GM23338 (cell line): ENCODE data around the gene KIF2A. TPM values are rescaled to one million over a fixed set of nuclear protein-coding genes. Genes with fewer than 3 reads are reported as not detected.

ENCODE experiments used
- ATAC-seq: fragments of 200-7000 bp; cut with Tn5 transposase; 3 replicates; pipeline ENCODE4 v1.9.1; 2020
- DNase-seq: peaks from one replicate; pipeline ENCODE4 v3.0.0-alpha.2; 2015; ENCODE audit warnings: low spot score
- H2AFZ ChIP-seq: fragments of 200-600 bp; sonication (generic); 2 replicates; pipeline ENCODE4 v1.8.0; 2016; ENCODE audit warnings: antibody characterized with exemption, mild to moderate bottlenecking, moderate library complexity
- H3F3A ChIP-seq: fragments of 200-600 bp; sonication (generic); replicated peaks from 2 replicates; pipeline ENCODE4 v1.8.0; 2017; ENCODE audit warnings: antibody characterized with exemption, mixed run types, low read depth
- H3K27ac ChIP-seq: fragments of 200-600 bp; sonication (generic); 2 replicates; pipeline ENCODE4 v1.6.1; 2016; ENCODE audit warnings: low read depth
- H3K27me3 ChIP-seq: fragments of 200-600 bp; sonication (generic); 2 replicates; pipeline ENCODE4 v1.8.0; 2016; ENCODE audit warnings: mild to moderate bottlenecking, mixed run types, moderate library complexity; ENCODE audit not compliant: insufficient read depth
- H3K36me3 ChIP-seq: fragments of 200-600 bp; sonication (generic); 2 replicates; pipeline ENCODE4 v1.8.0; 2016; ENCODE audit warnings: mild to moderate bottlenecking; ENCODE audit not compliant: insufficient read depth
- H3K4me1 ChIP-seq: fragments of 200-600 bp; sonication (generic); 2 replicates; pipeline ENCODE4 v1.8.0; 2016; ENCODE audit warnings: mild to moderate bottlenecking, moderate library complexity; ENCODE audit not compliant: insufficient read depth
- H3K4me2 ChIP-seq: fragments of 200-600 bp; sonication (generic); 2 replicates; pipeline ENCODE4 v1.7.1; 2017; ENCODE audit warnings: mixed run types
- H3K4me3 ChIP-seq: fragments of 200-600 bp; sonication (generic); 2 replicates; pipeline ENCODE4 v1.6.1; 2016; ENCODE audit warnings: mixed run types
- H3K79me2 ChIP-seq: fragments of 200-600 bp; sonication (generic); replicated peaks from 2 replicates; pipeline ENCODE4 v1.8.0; 2017; ENCODE audit warnings: mild to moderate bottlenecking; ENCODE audit not compliant: insufficient read depth
- H3K9me2 ChIP-seq: fragments of 200-600 bp; sonication (generic); 2 replicates; pipeline ENCODE4 v1.8.0; 2017; ENCODE audit not compliant: insufficient read depth
- H4K20me1 ChIP-seq: fragments of 200-600 bp; sonication (generic); replicated peaks from 2 replicates; pipeline ENCODE4 v1.8.0; 2017; ENCODE audit warnings: mild to moderate bottlenecking; ENCODE audit not compliant: insufficient read depth
- H3K27ac Mint-ChIP-seq: 2 replicates; pipeline ENCODE4 v1.8.0; 2020; ENCODE audit warnings: inconsistent platforms, mild to moderate bottlenecking, moderate library complexity, mixed read lengths
- H3K27me3 Mint-ChIP-seq: 3 replicates; pipeline ENCODE4 v1.8.0; 2022; ENCODE audit warnings: low read depth, mild to moderate bottlenecking, moderate library complexity, mixed read lengths, inconsistent platforms; ENCODE audit not compliant: insufficient read depth, poor library complexity
- H3K36me3 Mint-ChIP-seq: 3 replicates; pipeline ENCODE4 v1.8.0; 2021; ENCODE audit warnings: low read depth, mild to moderate bottlenecking, inconsistent platforms, moderate library complexity, mixed read lengths
- H3K4me1 Mint-ChIP-seq: 3 replicates; pipeline ENCODE4 v1.8.0; 2020; ENCODE audit warnings: mild to moderate bottlenecking, inconsistent platforms, mixed read lengths
- H3K4me3 Mint-ChIP-seq: 3 replicates; pipeline ENCODE4 v1.8.0; 2021; ENCODE audit warnings: moderate library complexity, mild to moderate bottlenecking, inconsistent platforms, mixed read lengths
- H3K9me3 Mint-ChIP-seq: 3 replicates; pipeline ENCODE4 v1.8.0; 2020; ENCODE audit warnings: moderate library complexity, mild to moderate bottlenecking, inconsistent platforms, mixed read lengths
- CREB1 ChIP-seq: fragments of 250-450 bp; sonication (Bioruptor Pico); IDR thresholded peaks from 2 replicates; pipeline ENCODE4 v1.5.0; 2020; ENCODE audit warnings: low read depth, mild to moderate bottlenecking, moderate library complexity
- EZH2 ChIP-seq: fragments of 200-600 bp; sonication (generic); IDR thresholded peaks from one replicate; pipeline ENCODE4 v1.8.0; 2017; ENCODE audit warnings: antibody characterized with exemption, mild to moderate bottlenecking, low read depth; ENCODE audit not compliant: unreplicated experiment
- EZH2phosphoT487 ChIP-seq: fragments of 200-600 bp; sonication (generic); IDR thresholded peaks from one replicate; pipeline ENCODE4 v1.8.1; 2018; ENCODE audit warnings: antibody characterized with exemption; ENCODE audit not compliant: unreplicated experiment
- JUNB ChIP-seq: IDR thresholded peaks from one replicate; pipeline ENCODE4 v1.6.1; 2016; ENCODE audit warnings: antibody characterized with exemption; ENCODE audit not compliant: unreplicated experiment
- NANOG ChIP-seq: IDR thresholded peaks from 2 replicates; pipeline ENCODE4 v1.6.1; 2016; ENCODE audit warnings: antibody characterized with exemption, borderline replicate concordance
- POLR2AphosphoS5 ChIP-seq: IDR thresholded peaks from 2 replicates; pipeline ENCODE4 v1.6.1; 2016; ENCODE audit warnings: antibody characterized with exemption, low read depth
- STAT1 ChIP-seq: IDR thresholded peaks from one replicate; pipeline ENCODE4 v1.6.1; 2016; ENCODE audit warnings: antibody characterized with exemption; ENCODE audit not compliant: unreplicated experiment
- ZNF114 ChIP-seq: fragments of 250-450 bp; sonication (Bioruptor Pico); IDR thresholded peaks from 2 replicates; pipeline ENCODE4 v1.5.0; 2020; ENCODE audit warnings: mild to moderate bottlenecking, moderate library complexity
- ZNF331 ChIP-seq: fragments of 250-450 bp; sonication (Bioruptor Pico); IDR thresholded peaks from 2 replicates; pipeline ENCODE4 v1.5.0; 2020; ENCODE audit warnings: low read depth, mild to moderate bottlenecking, moderate library complexity
- polyA plus RNA-seq: library from polyadenylated mRNA; unstranded; fragments of >200 nt; fragmentation: Nextera tagmentation; extraction: Ambion mirVana; gene quantifications from 2 replicates; pipeline ENCODE4 v1.2.1, GENCODE V29; 2016
- total RNA-seq: library from RNA; depleted of rRNA; stranded (reverse); fragments of >200 nt; shearing (Covaris generic); gene quantifications from 2 replicates; pipeline ENCODE4 v1.2.3, GENCODE V29; 2014
- TF ChIP-seq, protein P1 (sequence below): IDR thresholded peaks from 2 replicates; pipeline ENCODE4 v1.6.1; 2016; ENCODE audit warnings: antibody characterized with exemption
- TF ChIP-seq, protein P2 (sequence below): fragments of 250-450 bp; sonication (Bioruptor Pico); IDR thresholded peaks from 2 replicates; pipeline ENCODE4 v1.5.0; 2020; ENCODE audit warnings: mild to moderate bottlenecking, moderate library complexity
- TF ChIP-seq, protein P3 (sequence below): IDR thresholded peaks from one replicate; pipeline ENCODE4 v1.6.1; 2018; ENCODE audit warnings: antibody characterized with exemption; ENCODE audit not compliant: unreplicated experiment
- TF ChIP-seq, protein P4 (sequence below), 2 experiments: fragments of 200-600 bp in 1 of 2; sonication (generic) in 1 of 2; conservative IDR thresholded peaks; 2 replicates each; pipeline versions ENCODE4 v1.5.1 to v1.6.1; 2016 to 2017; ENCODE audit warnings: antibody characterized with exemption in 2 of 2, low read depth in 2 of 2, mild to moderate bottlenecking in 2 of 2, moderate library complexity in 1 of 2

Gene KIF2A
- total and polyA plus RNA-seq, 2 experiments from 2014 or later: 120 to 122 TPM

DNA sequence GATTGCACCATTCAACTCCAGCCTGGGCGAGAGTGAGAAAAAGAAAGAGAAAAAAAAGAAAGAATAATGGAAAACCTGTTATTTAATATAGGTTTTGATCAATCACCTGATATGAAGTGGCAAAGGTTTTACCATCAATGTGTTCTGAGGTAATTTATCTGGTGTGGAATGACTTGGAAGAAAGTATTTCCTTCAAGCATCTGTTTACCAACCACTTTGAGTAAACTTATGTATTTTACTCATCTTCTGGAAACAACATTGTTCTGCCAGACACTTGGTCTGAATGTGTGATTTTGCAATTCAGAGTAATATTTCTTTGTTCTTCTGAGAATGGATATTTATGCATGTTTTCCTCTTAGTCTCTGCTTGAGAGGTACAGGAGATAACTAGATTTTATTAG lies 24.3 kb downstream of the KIF2A start:
- peaks cover 28% of the 10 kb centered on the region for H3K4me1 Mint-ChIP-seq
- no peaks in the 10 kb centered on the region for H3K9me3 Mint-ChIP-seq
- peak overlapping the region; percentile 85 for H3K27ac Mint-ChIP-seq
- Histone ChIP-seq H3K79me2 (peaks cover 98% of the 10 kb centered on the region), H3K4me2 (no peak overlapping the region), H3K36me3 (no peaks in the 10 kb centered on the region), H3K4me1 (peaks cover 23% of the 10 kb centered on the region), H2AFZ (no peak overlapping the region), H4K20me1 (peaks cover 40% of the 10 kb centered on the region), H3K27me3 (no peaks in the 10 kb centered on the region), H3K27ac (no peak overlapping the region), H3K4me3 (no peak overlapping the region), H3K9me2 (no peaks in the 10 kb centered on the region), H3F3A (no peaks in the 10 kb centered on the region)
- H3K4me3 Mint-ChIP-seq: no peak overlapping the region
- ATAC-seq (no peak), DNase-seq (no peak)
- H3K36me3 Mint-ChIP-seq: peaks cover 8% of the 10 kb centered on the region; the same call in 2 of the 3 replicates
- H3K27me3 Mint-ChIP-seq: peaks cover 8% of the 10 kb centered on the region
- TF ChIP-seq, protein P1, sequence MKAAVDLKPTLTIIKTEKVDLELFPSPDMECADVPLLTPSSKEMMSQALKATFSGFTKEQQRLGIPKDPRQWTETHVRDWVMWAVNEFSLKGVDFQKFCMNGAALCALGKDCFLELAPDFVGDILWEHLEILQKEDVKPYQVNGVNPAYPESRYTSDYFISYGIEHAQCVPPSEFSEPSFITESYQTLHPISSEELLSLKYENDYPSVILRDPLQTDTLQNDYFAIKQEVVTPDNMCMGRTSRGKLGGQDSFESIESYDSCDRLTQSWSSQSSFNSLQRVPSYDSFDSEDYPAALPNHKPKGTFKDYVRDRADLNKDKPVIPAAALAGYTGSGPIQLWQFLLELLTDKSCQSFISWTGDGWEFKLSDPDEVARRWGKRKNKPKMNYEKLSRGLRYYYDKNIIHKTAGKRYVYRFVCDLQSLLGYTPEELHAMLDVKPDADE: no peak
- TF ChIP-seq CREB1: no peak
- TF ChIP-seq JUNB: no peak
- no peak for TF ChIP-seq EZH2
- TF ChIP-seq, protein P2, sequence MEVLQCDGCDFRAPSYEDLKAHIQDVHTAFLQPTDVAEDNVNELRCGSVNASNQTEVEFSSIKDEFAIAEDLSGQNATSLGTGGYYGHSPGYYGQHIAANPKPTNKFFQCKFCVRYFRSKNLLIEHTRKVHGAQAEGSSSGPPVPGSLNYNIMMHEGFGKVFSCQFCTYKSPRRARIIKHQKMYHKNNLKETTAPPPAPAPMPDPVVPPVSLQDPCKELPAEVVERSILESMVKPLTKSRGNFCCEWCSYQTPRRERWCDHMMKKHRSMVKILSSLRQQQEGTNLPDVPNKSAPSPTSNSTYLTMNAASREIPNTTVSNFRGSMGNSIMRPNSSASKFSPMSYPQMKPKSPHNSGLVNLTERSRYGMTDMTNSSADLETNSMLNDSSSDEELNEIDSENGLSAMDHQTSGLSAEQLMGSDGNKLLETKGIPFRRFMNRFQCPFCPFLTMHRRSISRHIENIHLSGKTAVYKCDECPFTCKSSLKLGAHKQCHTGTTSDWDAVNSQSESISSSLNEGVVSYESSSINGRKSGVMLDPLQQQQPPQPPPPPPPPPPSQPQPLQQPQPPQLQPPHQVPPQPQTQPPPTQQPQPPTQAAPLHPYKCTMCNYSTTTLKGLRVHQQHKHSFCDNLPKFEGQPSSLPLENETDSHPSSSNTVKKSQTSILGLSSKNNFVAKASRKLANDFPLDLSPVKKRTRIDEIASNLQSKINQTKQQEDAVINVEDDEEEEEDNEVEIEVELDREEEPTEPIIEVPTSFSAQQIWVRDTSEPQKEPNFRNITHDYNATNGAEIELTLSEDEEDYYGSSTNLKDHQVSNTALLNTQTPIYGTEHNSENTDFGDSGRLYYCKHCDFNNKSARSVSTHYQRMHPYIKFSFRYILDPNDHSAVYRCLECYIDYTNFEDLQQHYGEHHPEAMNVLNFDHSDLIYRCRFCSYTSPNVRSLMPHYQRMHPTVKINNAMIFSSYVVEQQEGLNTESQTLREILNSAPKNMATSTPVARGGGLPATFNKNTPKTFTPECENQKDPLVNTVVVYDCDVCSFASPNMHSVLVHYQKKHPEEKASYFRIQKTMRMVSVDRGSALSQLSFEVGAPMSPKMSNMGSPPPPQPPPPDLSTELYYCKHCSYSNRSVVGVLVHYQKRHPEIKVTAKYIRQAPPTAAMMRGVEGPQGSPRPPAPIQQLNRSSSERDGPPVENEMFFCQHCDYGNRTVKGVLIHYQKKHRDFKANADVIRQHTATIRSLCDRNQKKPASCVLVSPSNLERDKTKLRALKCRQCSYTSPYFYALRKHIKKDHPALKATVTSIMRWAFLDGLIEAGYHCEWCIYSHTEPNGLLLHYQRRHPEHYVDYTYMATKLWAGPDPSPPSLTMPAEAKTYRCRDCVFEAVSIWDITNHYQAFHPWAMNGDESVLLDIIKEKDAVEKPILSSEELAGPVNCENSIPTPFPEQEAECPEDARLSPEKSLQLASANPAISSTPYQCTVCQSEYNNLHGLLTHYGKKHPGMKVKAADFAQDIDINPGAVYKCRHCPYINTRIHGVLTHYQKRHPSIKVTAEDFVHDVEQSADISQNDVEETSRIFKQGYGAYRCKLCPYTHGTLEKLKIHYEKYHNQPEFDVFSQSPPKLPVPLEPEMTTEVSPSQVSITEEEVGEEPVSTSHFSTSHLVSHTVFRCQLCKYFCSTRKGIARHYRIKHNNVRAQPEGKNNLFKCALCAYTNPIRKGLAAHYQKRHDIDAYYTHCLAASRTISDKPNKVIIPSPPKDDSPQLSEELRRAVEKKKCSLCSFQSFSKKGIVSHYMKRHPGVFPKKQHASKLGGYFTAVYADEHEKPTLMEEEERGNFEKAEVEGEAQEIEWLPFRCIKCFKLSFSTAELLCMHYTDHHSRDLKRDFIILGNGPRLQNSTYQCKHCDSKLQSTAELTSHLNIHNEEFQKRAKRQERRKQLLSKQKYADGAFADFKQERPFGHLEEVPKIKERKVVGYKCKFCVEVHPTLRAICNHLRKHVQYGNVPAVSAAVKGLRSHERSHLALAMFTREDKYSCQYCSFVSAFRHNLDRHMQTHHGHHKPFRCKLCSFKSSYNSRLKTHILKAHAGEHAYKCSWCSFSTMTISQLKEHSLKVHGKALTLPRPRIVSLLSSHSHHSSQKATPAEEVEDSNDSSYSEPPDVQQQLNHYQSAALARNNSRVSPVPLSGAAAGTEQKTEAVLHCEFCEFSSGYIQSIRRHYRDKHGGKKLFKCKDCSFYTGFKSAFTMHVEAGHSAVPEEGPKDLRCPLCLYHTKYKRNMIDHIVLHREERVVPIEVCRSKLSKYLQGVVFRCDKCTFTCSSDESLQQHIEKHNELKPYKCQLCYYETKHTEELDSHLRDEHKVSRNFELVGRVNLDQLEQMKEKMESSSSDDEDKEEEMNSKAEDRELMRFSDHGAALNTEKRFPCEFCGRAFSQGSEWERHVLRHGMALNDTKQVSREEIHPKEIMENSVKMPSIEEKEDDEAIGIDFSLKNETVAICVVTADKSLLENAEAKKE: no peak
- no peak for TF ChIP-seq STAT1
- no peak for TF ChIP-seq EZH2phosphoT487
- no peak for TF ChIP-seq NANOG
- no peak for TF ChIP-seq POLR2AphosphoS5
- TF ChIP-seq, protein P3, sequence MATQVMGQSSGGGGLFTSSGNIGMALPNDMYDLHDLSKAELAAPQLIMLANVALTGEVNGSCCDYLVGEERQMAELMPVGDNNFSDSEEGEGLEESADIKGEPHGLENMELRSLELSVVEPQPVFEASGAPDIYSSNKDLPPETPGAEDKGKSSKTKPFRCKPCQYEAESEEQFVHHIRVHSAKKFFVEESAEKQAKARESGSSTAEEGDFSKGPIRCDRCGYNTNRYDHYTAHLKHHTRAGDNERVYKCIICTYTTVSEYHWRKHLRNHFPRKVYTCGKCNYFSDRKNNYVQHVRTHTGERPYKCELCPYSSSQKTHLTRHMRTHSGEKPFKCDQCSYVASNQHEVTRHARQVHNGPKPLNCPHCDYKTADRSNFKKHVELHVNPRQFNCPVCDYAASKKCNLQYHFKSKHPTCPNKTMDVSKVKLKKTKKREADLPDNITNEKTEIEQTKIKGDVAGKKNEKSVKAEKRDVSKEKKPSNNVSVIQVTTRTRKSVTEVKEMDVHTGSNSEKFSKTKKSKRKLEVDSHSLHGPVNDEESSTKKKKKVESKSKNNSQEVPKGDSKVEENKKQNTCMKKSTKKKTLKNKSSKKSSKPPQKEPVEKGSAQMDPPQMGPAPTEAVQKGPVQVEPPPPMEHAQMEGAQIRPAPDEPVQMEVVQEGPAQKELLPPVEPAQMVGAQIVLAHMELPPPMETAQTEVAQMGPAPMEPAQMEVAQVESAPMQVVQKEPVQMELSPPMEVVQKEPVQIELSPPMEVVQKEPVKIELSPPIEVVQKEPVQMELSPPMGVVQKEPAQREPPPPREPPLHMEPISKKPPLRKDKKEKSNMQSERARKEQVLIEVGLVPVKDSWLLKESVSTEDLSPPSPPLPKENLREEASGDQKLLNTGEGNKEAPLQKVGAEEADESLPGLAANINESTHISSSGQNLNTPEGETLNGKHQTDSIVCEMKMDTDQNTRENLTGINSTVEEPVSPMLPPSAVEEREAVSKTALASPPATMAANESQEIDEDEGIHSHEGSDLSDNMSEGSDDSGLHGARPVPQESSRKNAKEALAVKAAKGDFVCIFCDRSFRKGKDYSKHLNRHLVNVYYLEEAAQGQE: no peak
- TF ChIP-seq ZNF114: no peak
- TF ChIP-seq, protein P4, sequence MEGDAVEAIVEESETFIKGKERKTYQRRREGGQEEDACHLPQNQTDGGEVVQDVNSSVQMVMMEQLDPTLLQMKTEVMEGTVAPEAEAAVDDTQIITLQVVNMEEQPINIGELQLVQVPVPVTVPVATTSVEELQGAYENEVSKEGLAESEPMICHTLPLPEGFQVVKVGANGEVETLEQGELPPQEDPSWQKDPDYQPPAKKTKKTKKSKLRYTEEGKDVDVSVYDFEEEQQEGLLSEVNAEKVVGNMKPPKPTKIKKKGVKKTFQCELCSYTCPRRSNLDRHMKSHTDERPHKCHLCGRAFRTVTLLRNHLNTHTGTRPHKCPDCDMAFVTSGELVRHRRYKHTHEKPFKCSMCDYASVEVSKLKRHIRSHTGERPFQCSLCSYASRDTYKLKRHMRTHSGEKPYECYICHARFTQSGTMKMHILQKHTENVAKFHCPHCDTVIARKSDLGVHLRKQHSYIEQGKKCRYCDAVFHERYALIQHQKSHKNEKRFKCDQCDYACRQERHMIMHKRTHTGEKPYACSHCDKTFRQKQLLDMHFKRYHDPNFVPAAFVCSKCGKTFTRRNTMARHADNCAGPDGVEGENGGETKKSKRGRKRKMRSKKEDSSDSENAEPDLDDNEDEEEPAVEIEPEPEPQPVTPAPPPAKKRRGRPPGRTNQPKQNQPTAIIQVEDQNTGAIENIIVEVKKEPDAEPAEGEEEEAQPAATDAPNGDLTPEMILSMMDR (conservative IDR thresholded peaks at IDR 0.05; ENCODE audit: low read depth in 2 of 2): no peak
- no peak for TF ChIP-seq ZNF331 (CRISPR knock-in tag)
